ENCODE measurements around the gene CFLAR. TPM values are rescaled to one million over a fixed set of nuclear protein-coding genes. Genes with fewer than 3 reads are reported as not detected.

The CFLAR gene
- total and polyA plus RNA-seq, 2 of the 13 experiments (the other 11 are each of a cell fraction or from before 2014, with no cell fraction given): 43.8 to 92.1 TPM

DNA sequence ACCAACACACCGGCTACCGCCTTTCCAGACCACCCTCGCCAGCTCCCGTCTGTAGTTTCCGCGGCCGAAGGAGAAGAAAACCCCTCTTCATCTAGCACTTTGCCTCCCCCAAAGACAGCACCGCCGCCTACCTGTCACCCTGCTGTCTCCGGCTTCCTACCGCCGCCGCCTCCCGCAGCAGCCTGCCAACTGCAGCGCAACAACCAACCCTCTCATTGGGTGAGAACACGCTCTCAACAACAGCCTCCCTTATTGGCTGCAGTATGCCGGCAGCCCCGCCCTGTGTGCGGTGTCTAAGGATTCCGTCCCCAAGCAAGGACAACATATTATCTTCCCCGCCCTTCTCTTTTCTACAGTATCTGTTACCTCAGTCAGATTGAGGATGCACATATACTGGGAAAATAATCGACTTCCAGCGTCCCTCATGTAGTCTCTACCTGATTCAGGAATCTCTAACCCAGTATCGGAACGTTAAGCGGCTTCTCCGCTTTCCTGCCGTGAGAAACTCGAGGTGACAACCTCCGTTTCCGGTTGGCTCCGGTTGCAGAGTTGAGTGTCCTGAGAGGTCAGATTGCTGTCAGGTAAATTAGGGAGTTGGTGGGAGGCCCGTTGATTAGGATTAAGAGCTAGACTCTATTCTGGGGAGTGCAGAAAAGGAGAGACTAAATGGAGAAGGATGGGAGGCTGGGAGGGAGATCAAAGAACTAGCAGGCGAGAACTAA is 44.3 kb upstream of the CFLAR start, which contains the start of the genes HYCC2 and NDUFB3 (continued):
- TF ChIP-seq, protein P1, sequence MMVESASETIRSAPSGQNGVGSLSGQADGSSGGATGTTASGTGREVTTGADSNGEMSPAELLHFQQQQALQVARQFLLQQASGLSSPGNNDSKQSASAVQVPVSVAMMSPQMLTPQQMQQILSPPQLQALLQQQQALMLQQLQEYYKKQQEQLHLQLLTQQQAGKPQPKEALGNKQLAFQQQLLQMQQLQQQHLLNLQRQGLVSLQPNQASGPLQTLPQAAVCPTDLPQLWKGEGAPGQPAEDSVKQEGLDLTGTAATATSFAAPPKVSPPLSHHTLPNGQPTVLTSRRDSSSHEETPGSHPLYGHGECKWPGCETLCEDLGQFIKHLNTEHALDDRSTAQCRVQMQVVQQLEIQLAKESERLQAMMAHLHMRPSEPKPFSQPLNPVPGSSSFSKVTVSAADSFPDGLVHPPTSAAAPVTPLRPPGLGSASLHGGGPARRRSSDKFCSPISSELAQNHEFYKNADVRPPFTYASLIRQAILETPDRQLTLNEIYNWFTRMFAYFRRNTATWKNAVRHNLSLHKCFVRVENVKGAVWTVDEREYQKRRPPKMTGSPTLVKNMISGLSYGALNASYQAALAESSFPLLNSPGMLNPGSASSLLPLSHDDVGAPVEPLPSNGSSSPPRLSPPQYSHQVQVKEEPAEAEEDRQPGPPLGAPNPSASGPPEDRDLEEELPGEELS (CRISPR knock-in tag; IDR thresholded peaks at IDR 0.05): peak; percentile 35; the same call in 1 of the 2 replicates
- TF ChIP-seq ZFP36L2 (CRISPR knock-in tag; IDR thresholded peaks at IDR 0.05): no peak; the same call in 1 of the 2 replicates
- TF ChIP-seq, protein P2, sequence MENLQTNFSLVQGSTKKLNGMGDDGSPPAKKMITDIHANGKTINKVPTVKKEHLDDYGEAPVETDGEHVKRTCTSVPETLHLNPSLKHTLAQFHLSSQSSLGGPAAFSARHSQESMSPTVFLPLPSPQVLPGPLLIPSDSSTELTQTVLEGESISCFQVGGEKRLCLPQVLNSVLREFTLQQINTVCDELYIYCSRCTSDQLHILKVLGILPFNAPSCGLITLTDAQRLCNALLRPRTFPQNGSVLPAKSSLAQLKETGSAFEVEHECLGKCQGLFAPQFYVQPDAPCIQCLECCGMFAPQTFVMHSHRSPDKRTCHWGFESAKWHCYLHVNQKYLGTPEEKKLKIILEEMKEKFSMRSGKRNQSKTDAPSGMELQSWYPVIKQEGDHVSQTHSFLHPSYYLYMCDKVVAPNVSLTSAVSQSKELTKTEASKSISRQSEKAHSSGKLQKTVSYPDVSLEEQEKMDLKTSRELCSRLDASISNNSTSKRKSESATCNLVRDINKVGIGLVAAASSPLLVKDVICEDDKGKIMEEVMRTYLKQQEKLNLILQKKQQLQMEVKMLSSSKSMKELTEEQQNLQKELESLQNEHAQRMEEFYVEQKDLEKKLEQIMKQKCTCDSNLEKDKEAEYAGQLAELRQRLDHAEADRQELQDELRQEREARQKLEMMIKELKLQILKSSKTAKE (CRISPR knock-in tag; IDR thresholded peaks at IDR 0.05; ENCODE audit: borderline replicate concordance): peak; percentile 67
- 0 out of 2 replicates have a peak, but pooled peaks have one; percentile 26 for TF ChIP-seq TCF7 (IDR thresholded peaks at IDR 0.05; ENCODE audit: low read depth)
- peak; percentile 36; the same call in 1 of the 2 replicates for TF ChIP-seq ZNF768 (CRISPR knock-in tag; IDR thresholded peaks at IDR 0.05)
- TF ChIP-seq MED8 (CRISPR knock-in tag; IDR thresholded peaks at IDR 0.05; ENCODE audit: insufficient replicate concordance): peak; percentile 78
- peak; percentile 69 for TF ChIP-seq STAG1 (CRISPR knock-in tag; IDR thresholded peaks at IDR 0.05)
- TF ChIP-seq ZNF614 (CRISPR knock-in tag; IDR thresholded peaks at IDR 0.05; ENCODE audit: borderline replicate concordance): peak; percentile 96
- TF ChIP-seq, protein P3, sequence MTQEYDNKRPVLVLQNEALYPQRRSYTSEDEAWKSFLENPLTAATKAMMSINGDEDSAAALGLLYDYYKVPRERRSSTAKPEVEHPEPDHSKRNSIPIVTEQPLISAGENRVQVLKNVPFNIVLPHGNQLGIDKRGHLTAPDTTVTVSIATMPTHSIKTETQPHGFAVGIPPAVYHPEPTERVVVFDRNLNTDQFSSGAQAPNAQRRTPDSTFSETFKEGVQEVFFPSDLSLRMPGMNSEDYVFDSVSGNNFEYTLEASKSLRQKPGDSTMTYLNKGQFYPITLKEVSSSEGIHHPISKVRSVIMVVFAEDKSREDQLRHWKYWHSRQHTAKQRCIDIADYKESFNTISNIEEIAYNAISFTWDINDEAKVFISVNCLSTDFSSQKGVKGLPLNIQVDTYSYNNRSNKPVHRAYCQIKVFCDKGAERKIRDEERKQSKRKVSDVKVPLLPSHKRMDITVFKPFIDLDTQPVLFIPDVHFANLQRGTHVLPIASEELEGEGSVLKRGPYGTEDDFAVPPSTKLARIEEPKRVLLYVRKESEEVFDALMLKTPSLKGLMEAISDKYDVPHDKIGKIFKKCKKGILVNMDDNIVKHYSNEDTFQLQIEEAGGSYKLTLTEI (CRISPR knock-in tag; conservative IDR thresholded peaks at IDR 0.05): no peak; the same call in 1 of the 2 replicates
- TF ChIP-seq HNF4A (CRISPR knock-in tag; IDR thresholded peaks at IDR 0.05): no peak
- peak; percentile 28 for TF ChIP-seq CEBPG (CRISPR knock-in tag; IDR thresholded peaks at IDR 0.05)
- TF ChIP-seq ZMYM2 (CRISPR knock-in tag; IDR thresholded peaks at IDR 0.05): peak; percentile 35; the same call in 1 of the 2 replicates
- TF ChIP-seq, protein P4, sequence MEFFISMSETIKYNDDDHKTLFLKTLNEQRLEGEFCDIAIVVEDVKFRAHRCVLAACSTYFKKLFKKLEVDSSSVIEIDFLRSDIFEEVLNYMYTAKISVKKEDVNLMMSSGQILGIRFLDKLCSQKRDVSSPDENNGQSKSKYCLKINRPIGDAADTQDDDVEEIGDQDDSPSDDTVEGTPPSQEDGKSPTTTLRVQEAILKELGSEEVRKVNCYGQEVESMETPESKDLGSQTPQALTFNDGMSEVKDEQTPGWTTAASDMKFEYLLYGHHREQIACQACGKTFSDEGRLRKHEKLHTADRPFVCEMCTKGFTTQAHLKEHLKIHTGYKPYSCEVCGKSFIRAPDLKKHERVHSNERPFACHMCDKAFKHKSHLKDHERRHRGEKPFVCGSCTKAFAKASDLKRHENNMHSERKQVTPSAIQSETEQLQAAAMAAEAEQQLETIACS (CRISPR knock-in tag; IDR thresholded peaks at IDR 0.05): no peak; the same call in 1 of the 2 replicates
- TF ChIP-seq, protein P5, sequence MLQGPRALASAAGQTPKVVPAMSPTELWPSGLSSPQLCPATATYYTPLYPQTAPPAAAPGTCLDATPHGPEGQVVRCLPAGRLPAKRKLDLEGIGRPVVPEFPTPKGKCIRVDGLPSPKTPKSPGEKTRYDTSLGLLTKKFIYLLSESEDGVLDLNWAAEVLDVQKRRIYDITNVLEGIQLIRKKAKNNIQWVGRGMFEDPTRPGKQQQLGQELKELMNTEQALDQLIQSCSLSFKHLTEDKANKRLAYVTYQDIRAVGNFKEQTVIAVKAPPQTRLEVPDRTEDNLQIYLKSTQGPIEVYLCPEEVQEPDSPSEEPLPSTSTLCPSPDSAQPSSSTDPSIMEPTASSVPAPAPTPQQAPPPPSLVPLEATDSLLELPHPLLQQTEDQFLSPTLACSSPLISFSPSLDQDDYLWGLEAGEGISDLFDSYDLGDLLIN (CRISPR knock-in tag; IDR thresholded peaks at IDR 0.05; ENCODE audit: borderline replicate concordance): no peak
- TF ChIP-seq, protein P6, sequence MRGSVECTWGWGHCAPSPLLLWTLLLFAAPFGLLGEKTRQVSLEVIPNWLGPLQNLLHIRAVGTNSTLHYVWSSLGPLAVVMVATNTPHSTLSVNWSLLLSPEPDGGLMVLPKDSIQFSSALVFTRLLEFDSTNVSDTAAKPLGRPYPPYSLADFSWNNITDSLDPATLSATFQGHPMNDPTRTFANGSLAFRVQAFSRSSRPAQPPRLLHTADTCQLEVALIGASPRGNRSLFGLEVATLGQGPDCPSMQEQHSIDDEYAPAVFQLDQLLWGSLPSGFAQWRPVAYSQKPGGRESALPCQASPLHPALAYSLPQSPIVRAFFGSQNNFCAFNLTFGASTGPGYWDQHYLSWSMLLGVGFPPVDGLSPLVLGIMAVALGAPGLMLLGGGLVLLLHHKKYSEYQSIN (CRISPR knock-in tag; IDR thresholded peaks at IDR 0.05; ENCODE audit: borderline replicate concordance): no peak
- TF ChIP-seq, protein P7, sequence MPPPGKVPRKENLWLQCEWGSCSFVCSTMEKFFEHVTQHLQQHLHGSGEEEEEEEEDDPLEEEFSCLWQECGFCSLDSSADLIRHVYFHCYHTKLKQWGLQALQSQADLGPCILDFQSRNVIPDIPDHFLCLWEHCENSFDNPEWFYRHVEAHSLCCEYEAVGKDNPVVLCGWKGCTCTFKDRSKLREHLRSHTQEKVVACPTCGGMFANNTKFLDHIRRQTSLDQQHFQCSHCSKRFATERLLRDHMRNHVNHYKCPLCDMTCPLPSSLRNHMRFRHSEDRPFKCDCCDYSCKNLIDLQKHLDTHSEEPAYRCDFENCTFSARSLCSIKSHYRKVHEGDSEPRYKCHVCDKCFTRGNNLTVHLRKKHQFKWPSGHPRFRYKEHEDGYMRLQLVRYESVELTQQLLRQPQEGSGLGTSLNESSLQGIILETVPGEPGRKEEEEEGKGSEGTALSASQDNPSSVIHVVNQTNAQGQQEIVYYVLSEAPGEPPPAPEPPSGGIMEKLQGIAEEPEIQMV (CRISPR knock-in tag; IDR thresholded peaks at IDR 0.05; ENCODE audit: low read depth): 0 out of 2 replicates have a peak, but pooled peaks have one; percentile 50
